Mesodermal cell (in vitro differentiated cells): ENCODE results near the gene TCF12.
"Not testable (repeated sequence)": the region's sequence is repeated elsewhere in the genome, so short reads cannot be mapped to it uniquely, and the experiment has no call there.

ENCODE experiments used
- H3K27ac ChIP-seq: 2 replicates; pipeline ENCODE4 v1.7.0; 2013; ENCODE audit warnings: mild to moderate bottlenecking, low read depth, low read length, moderate library complexity; ENCODE audit not compliant: severe bottlenecking
- H3K36me3 ChIP-seq: 2 replicates; pipeline ENCODE4 v1.7.1; 2013; ENCODE audit warnings: mild to moderate bottlenecking, low read length, moderate library complexity; ENCODE audit not compliant: control insufficient read depth, insufficient read depth
- H3K4me1 ChIP-seq: one replicate; pipeline ENCODE4 v1.7.1; 2013; ENCODE audit warnings: mild to moderate bottlenecking, low read length; ENCODE audit not compliant: insufficient read depth, control insufficient read depth, poor library complexity, severe bottlenecking
- H3K4me3 ChIP-seq: 2 replicates; pipeline ENCODE4 v1.7.0; 2013; ENCODE audit warnings: low read length, control low read depth, mild to moderate bottlenecking; ENCODE audit not compliant: insufficient read depth, poor library complexity, severe bottlenecking; ENCODE audit errors: extremely low read depth
- H3K9me3 ChIP-seq: 2 replicates; pipeline ENCODE4 v1.7.1; 2013; ENCODE audit warnings: mild to moderate bottlenecking, low read length, moderate library complexity; ENCODE audit not compliant: control insufficient read depth
- WGBS, 2 experiments: methylation state at CpG; one replicate each; pipeline ENCODE4 v1.1.5; 2013; ENCODE audit warnings: missing lambda C conversion rate in 2 of 2; ENCODE audit not compliant: insufficient coverage in 2 of 2; 5-methylcytosine and 5-hydroxymethylcytosine counted together

TCF12 gene

GRCh38 chr15:57164251-57164650, 245.8 kb downstream of the TCF12 start:
- H3K27ac ChIP-seq, H3K4me1 ChIP-seq, H3K9me3 ChIP-seq, H3K4me3 ChIP-seq: not testable (repeated sequence)
- 93 to 100% methylated on average over 1 to 4 of the region's 7 CpGs for WGBS, 2 experiments
- peaks cover 27% of the 10 kb centered on the region for H3K36me3 ChIP-seq

- H3K4me1 ChIP-seq = no peaks in the 10 kb centered on the region
- H3K36me3 ChIP-seq = peaks cover 31% of the 10 kb centered on the region
- H3K27ac ChIP-seq = no peak overlapping the region
- no CpG with 5 or more reads among the region's 2 CpGs for WGBS, 2 experiments
- no peaks in the 10 kb centered on the region for H3K9me3 ChIP-seq
- H3K4me3 ChIP-seq = no peak overlapping the region
These were observed 247.5 kb downstream of the TCF12 start for GRCh38 chr15:57165992-57166391.

GRCh38 chr15:57167821-57168395, 249.5 kb downstream of the TCF12 start:
- WGBS, 2 experiments = 100% methylated on average over 1 of the region's 3 CpGs; no CpG with 5 or more reads in 1 of the 2 experiments
- H3K9me3 ChIP-seq = no peaks in the 10 kb centered on the region
- peaks cover 31% of the 10 kb centered on the region for H3K36me3 ChIP-seq
- H3K27ac ChIP-seq = no peak overlapping the region
- H3K4me1 ChIP-seq = no peaks in the 10 kb centered on the region
- H3K4me3 ChIP-seq = no peak overlapping the region

GRCh38 chr15:57169643-57170042, 251.2 kb downstream of the TCF12 start:
- no peaks in the 10 kb centered on the region for H3K9me3 ChIP-seq
- WGBS, 2 experiments = 67% methylated on average over 1 of the region's 2 CpGs; no CpG with 5 or more reads in 1 of the 2 experiments
- no peak overlapping the region for H3K27ac ChIP-seq
- peaks cover 31% of the 10 kb centered on the region for H3K36me3 ChIP-seq
- no peaks in the 10 kb centered on the region for H3K4me1 ChIP-seq
- H3K4me3 ChIP-seq = no peak overlapping the region

GRCh38 chr15:57171426-57171825, 253.0 kb downstream of the TCF12 start:
- Histone ChIP-seq H3K9me3 (no peaks in the 10 kb centered on the region), H3K27ac (no peak overlapping the region), H3K4me3 (no peak overlapping the region), H3K4me1 (no peaks in the 10 kb centered on the region), H3K36me3 (peaks cover 37% of the 10 kb centered on the region)
- WGBS, 2 experiments = 89% methylated on average over 1 of the region's 1 CpG; no CpG with 5 or more reads in 1 of the 2 experiments

GRCh38 chr15:57172925-57173324, 254.5 kb downstream of the TCF12 start:
- Histone ChIP-seq H3K4me3 (no peak overlapping the region), H3K36me3 (peaks cover 22% of the 10 kb centered on the region), H3K9me3 (no peaks in the 10 kb centered on the region), H3K4me1 (no peaks in the 10 kb centered on the region), H3K27ac (no peak overlapping the region)
- 96 to 100% methylated on average over 2 to 3 of the region's 3 CpGs for WGBS, 2 experiments

- no peak overlapping the region for H3K27ac ChIP-seq
These were observed 264.6 kb downstream of the TCF12 start for GRCh38 chr15:57183041-57183440.

GRCh38 chr15:57183614-57184344, 265.3 kb downstream of the TCF12 start:
- peaks cover 24% of the 10 kb centered on the region for H3K36me3 ChIP-seq
- no CpG with 5 or more reads among the region's 5 CpGs for WGBS, 2 experiments
- no peaks in the 10 kb centered on the region for H3K4me1 ChIP-seq
- H3K4me3 ChIP-seq = no peak overlapping the region
- no peak overlapping the region for H3K27ac ChIP-seq
- peaks cover 5% of the 10 kb centered on the region for H3K9me3 ChIP-seq

More at GRCh38 chr15:57183041-57183440, 264.6 kb downstream of the TCF12 start:
- WGBS, 2 experiments = no CpG with 5 or more reads among the region's 1 CpG
- Histone ChIP-seq H3K36me3 (peaks cover 24% of the 10 kb centered on the region), H3K9me3 (peaks cover 5% of the 10 kb centered on the region), H3K4me3 (no peak overlapping the region), H3K4me1 (no peaks in the 10 kb centered on the region)

GRCh38 chr15:57184502-57184901, 266.1 kb downstream of the TCF12 start:
- no CpG with 5 or more reads among the region's 1 CpG for WGBS, 2 experiments
- H3K36me3 ChIP-seq = peaks cover 19% of the 10 kb centered on the region
- no peak overlapping the region for H3K27ac ChIP-seq
- H3K4me1 ChIP-seq = no peaks in the 10 kb centered on the region
- H3K4me3 ChIP-seq = no peak overlapping the region
- H3K9me3 ChIP-seq = peaks cover 5% of the 10 kb centered on the region

- Histone ChIP-seq H3K36me3 (peaks cover 17% of the 10 kb centered on the region), H3K27ac (no peak overlapping the region), H3K4me3 (no peak overlapping the region), H3K9me3 (peaks cover 5% of the 10 kb centered on the region), H3K4me1 (no peaks in the 10 kb centered on the region)
These were observed 267.1 kb downstream of the TCF12 start for GRCh38 chr15:57185507-57186074.

GRCh38 chr15:57189466-57189865, 271.0 kb downstream of the TCF12 start:
- no peak overlapping the region for H3K4me3 ChIP-seq
- no peaks in the 10 kb centered on the region for H3K4me1 ChIP-seq
- H3K36me3 ChIP-seq = peaks cover 45% of the 10 kb centered on the region
- H3K27ac ChIP-seq = no peak overlapping the region
- peaks cover 5% of the 10 kb centered on the region for H3K9me3 ChIP-seq
- no CpG with 5 or more reads among the region's 1 CpG for WGBS, 2 experiments
